ENCODE measurements around the gene ERC1. TPM values are rescaled to one million over a fixed set of nuclear protein-coding genes. Genes with fewer than 3 reads are reported as not detected.

The ERC1 gene
- total and polyA plus RNA-seq, 2 donors (not counting 3 experiments of a cell fraction or from before 2014, with no cell fraction given), result 11.7 to 66.1 TPM

DNA sequence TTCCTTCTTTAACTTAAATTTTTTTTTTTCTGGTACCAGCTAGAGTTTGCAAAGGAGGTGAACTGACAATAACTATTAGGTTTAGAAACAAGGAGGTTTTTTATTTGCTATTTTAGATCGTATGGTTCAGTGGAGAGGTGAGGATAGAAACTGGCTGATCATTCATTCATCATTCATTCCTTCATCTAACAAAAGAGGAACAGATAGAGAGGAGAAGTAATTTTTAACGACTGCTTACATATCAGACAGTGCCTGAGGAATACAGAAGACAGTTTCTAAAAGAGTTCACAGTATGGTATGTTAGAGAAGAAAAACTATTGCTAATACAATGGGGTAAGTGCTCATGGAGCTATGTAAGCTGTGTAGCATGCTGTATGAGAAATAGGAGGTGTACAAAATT lies 111.1 kb downstream of the ERC1 start:
- Histone ChIP-seq H3K36me3 (ENCODE audit: control insufficient read depth in 2 of 2, extremely low read depth in 1 of 2, insufficient read depth in 2 of 2, low read length in 2 of 2) (peaks cover 0 to 2% of the 10 kb centered on the region in 2 experiments), H4K20me1 (replicated peaks; ENCODE audit: control insufficient read depth, extremely low read depth, insufficient read depth, low read length) (peaks cover 6% of the 10 kb centered on the region), H3K4me2 (ENCODE audit: insufficient read depth, low read length) (no peak overlapping the region), H3K27me3 (ENCODE audit: control insufficient read depth in 2 of 2, insufficient read depth in 2 of 2, low read length in 2 of 2) (no peaks in the 10 kb centered on the region), H3K79me2 (ENCODE audit: control insufficient read depth, insufficient read depth, low read length) (peaks cover 4% of the 10 kb centered on the region), H2AFZ (ENCODE audit: low read depth, low read length) (no peak overlapping the region), H3K4me3 (replicated peaks in 1 of 3; ENCODE audit: insufficient read depth in 1 of 3, low read depth in 1 of 3, low read length in 3 of 3) (no peak overlapping the region), H3K9me1 (replicated peaks; ENCODE audit: control insufficient read depth, extremely low read depth, insufficient read depth, low read length) (no peaks in the 10 kb centered on the region), H3K27ac (ENCODE audit: insufficient read depth, low read depth, low read length) (no peak overlapping the region), H3K4me1 (ENCODE audit: control insufficient read depth, extremely low read depth, insufficient read depth, low read length) (no peaks in the 10 kb centered on the region), H3K9me3 (replicated peaks; ENCODE audit: control insufficient read depth, insufficient read depth, low read length) (no peaks in the 10 kb centered on the region), H3K9ac (replicated peaks; ENCODE audit: extremely low read depth, insufficient read depth, low read length) (no peak overlapping the region)
- intact Hi-C loops (cut with micrococcal nuclease), result no loop called here
- no peak for FAIRE-seq
- no peak for DNase-seq (ENCODE audit: low read depth, low spot score)
- CTCF ChIA-PET, result interaction anchor here (0.8 to 2.6 kb wide), 3 partner anchors 9 to 482 kb away, joined by 3 to 17 read pairs (median 8); no protein-coding TSS in a partner anchor
- TF ChIP-seq MYC (IDR thresholded peaks at IDR 0.05; ENCODE audit: low read depth, low read length) (no peak), POLR2A (IDR thresholded peaks at IDR 0.05; ENCODE audit: low read depth, low read length) (no peak), JUN (IDR thresholded peaks at IDR 0.05; ENCODE audit: borderline replicate concordance, insufficient read depth, insufficient read length, low read depth) (no peak), FOS (IDR thresholded peaks at IDR 0.05; ENCODE audit: borderline replicate concordance, insufficient read depth, low read length) (no peak), POLR2AphosphoS5 (IDR thresholded peaks at IDR 0.05; ENCODE audit: insufficient read depth, low read depth, low read length) (no peak)
- TF ChIP-seq, protein P1, sequence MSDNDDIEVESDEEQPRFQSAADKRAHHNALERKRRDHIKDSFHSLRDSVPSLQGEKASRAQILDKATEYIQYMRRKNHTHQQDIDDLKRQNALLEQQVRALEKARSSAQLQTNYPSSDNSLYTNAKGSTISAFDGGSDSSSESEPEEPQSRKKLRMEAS (IDR thresholded peaks at IDR 0.05; ENCODE audit: insufficient read depth, insufficient read length), result no peak
- no TSS peak for BruUV-seq (replicated peaks)
- dilution Hi-C loops (cut with MboI; ENCODE audit: extremely low pct_ligation_motif_present, low sequenced_read_pairs), result loop anchor here (25.0 kb wide), 1 partner anchor 460 kb away; no protein-coding TSS in a partner anchor
- POLR2A ChIA-PET, result no interaction called here

DNA sequence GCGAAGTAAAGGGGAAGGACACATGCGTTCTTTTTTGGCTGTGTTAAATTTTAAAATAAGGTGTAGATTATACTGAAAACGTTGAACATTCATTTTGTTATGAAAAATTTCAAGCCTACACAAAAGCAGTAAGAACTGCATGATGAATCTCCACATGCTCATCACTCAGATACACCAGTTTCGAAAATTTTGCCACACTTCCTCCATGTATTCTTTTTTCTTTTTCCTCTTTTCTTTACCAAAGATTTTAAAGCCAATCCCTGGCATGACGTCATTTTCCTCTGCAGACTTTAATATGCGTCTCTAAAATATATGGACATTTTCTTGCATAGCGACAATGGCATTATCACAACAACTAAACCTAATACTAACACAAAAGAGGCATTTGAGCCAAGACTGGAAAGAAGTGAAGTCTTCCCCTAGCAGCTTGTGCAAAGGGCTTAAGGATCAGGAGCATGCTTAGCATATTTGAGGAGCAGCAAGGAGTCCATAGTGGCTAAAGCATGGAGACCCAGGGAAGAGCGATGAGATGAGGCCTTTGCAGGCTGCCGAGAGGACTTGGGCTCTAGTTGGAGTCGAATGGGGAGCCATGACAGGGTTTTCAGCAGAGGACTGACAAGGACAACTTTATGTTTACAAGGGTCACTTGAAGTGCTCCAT lies 111.9 kb downstream of the ERC1 start:
- peaks cover 2% of the 10 kb centered on the region for H3K79me2 ChIP-seq (ENCODE audit: control insufficient read depth, insufficient read depth, low read length)
- no peak overlapping the region for H3K27ac ChIP-seq (ENCODE audit: insufficient read depth, low read depth, low read length)
- no peak overlapping the region for H3K4me3 ChIP-seq (replicated peaks in 1 of 3; ENCODE audit: insufficient read depth in 1 of 3, low read depth in 1 of 3, low read length in 3 of 3)
- no peaks in the 10 kb centered on the region for H3K27me3 ChIP-seq (ENCODE audit: control insufficient read depth in 2 of 2, insufficient read depth in 2 of 2, low read length in 2 of 2)
- no peak for FAIRE-seq
- BruUV-seq (replicated peaks), result no TSS peak
- intact Hi-C loops (cut with micrococcal nuclease) (no loop called here), dilution Hi-C loops (cut with MboI; ENCODE audit: extremely low pct_ligation_motif_present, low sequenced_read_pairs) (loop anchor here (25.0 kb wide), 1 partner anchor 459 kb away; no protein-coding TSS in a partner anchor)
- ChIA-PET POLR2A (no interaction called here), CTCF (interaction anchor here (2.1 to 3.4 kb wide), 4 partner anchors 10 to 15 kb away, joined by 8 to 17 read pairs (median 10); no protein-coding TSS in a partner anchor)
- no peaks in the 10 kb centered on the region for H3K9me1 ChIP-seq (replicated peaks; ENCODE audit: control insufficient read depth, extremely low read depth, insufficient read depth, low read length)
- peaks cover 3% of the 10 kb centered on the region for H4K20me1 ChIP-seq (replicated peaks; ENCODE audit: control insufficient read depth, extremely low read depth, insufficient read depth, low read length)
- no peak overlapping the region for H3K4me2 ChIP-seq (ENCODE audit: insufficient read depth, low read length)
- H2AFZ ChIP-seq (ENCODE audit: low read depth, low read length), result no peak overlapping the region
- H3K4me1 ChIP-seq (ENCODE audit: control insufficient read depth, extremely low read depth, insufficient read depth, low read length), result no peaks in the 10 kb centered on the region
- no peak for DNase-seq (ENCODE audit: low read depth, low spot score)
- no peaks in the 10 kb centered on the region for H3K9me3 ChIP-seq (replicated peaks; ENCODE audit: control insufficient read depth, insufficient read depth, low read length)
- no peak overlapping the region for H3K9ac ChIP-seq (replicated peaks; ENCODE audit: extremely low read depth, insufficient read depth, low read length)
- peaks cover 0 to 2% of the 10 kb centered on the region in 2 experiments for H3K36me3 ChIP-seq (ENCODE audit: control insufficient read depth in 2 of 2, extremely low read depth in 1 of 2, insufficient read depth in 2 of 2, low read length in 2 of 2)
- TF ChIP-seq, protein P1 (IDR thresholded peaks at IDR 0.05; ENCODE audit: insufficient read depth, insufficient read length), result no peak
- TF ChIP-seq POLR2A (IDR thresholded peaks at IDR 0.05; ENCODE audit: low read depth, low read length) (no peak), JUN (IDR thresholded peaks at IDR 0.05; ENCODE audit: borderline replicate concordance, insufficient read depth, insufficient read length, low read depth) (no peak), GATA2 (IDR thresholded peaks at IDR 0.05; ENCODE audit: insufficient read depth, insufficient read length, low read depth, low read length) (no peak), CTCF (IDR thresholded peaks at IDR 0.05; ENCODE audit: extremely low read depth in 1 of 2, insufficient read depth in 1 of 2, low read depth in 1 of 2, low read length in 2 of 2) (no peak), MYC (IDR thresholded peaks at IDR 0.05; ENCODE audit: low read depth, low read length) (no peak), FOS (IDR thresholded peaks at IDR 0.05; ENCODE audit: borderline replicate concordance, insufficient read depth, low read length) (no peak), POLR2AphosphoS5 (IDR thresholded peaks at IDR 0.05; ENCODE audit: insufficient read depth, low read depth, low read length) (no peak), EZH2 (IDR thresholded peaks at IDR 0.05; ENCODE audit: borderline replicate concordance, low read depth, low read length, severe bottlenecking) (no peak)
